Erythroblast (primary cell): ENCODE data around the gene ATF3.

Experiments used
- GATA1 ChIP-seq: IDR thresholded peaks from 2 replicates; pipeline ENCODE4 v1.6.1; 2011; ENCODE audit warnings: low read depth, mild to moderate bottlenecking, control low read depth, low read length, moderate library complexity
- POLR2A ChIP-seq: IDR thresholded peaks from 2 replicates; pipeline ENCODE4 v1.6.1; 2011; ENCODE audit warnings: mild to moderate bottlenecking, low read length

DNA sequence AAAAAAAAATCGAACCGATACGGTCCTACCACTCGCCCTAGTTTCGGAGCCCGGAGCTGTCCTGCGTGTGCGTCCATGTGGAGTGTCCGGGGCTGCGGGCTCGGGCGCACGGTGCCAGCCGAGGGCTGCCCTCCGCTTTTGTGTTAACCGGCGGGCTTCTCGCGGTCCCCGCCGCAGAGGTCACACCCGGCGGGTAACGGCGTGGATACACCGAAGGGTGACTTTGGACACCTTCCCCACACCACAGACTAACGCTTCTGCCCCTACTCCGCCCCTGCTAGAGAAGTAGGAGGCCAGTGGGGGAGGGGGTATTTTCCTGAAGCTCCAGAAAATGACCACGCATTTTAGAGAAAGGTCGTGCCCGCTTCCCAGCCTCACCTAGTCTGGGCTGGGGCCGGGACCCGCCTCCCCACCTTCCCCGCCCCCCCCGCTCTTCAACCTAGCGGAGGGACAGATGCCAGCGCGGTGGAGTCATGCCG, 609 bp upstream of the ATF3 start:
- TF ChIP-seq POLR2A (no peak), GATA1 (no peak)
